HG03159 (cell line): ENCODE measurements around the gene CNNM2.
"Not testable (repeated sequence)": the region's sequence is repeated elsewhere in the genome, so short reads cannot be mapped to it uniquely, and the experiment has no call there.

ENCODE experiments used
- ATAC-seq: cut with Tn5 transposase; IDR thresholded peaks from one replicate; pipeline ENCODE4 v1.9.1; 2021; ENCODE audit warnings: mild to moderate bottlenecking, moderate library complexity; ENCODE audit not compliant: unreplicated experiment

The CNNM2 gene

GRCh38 chr10:102923601-102924000 is 5.5 kb downstream of the CNNM2 start:
- ATAC-seq, result no peak

GRCh38 chr10:102926842-102927241 is 8.7 kb downstream of the CNNM2 start:
- no peak for ATAC-seq

- no peak for ATAC-seq
Measured at GRCh38 chr10:102927311-102928010, 9.4 kb downstream of the CNNM2 start.

- not testable (repeated sequence) for ATAC-seq
Measured at GRCh38 chr10:102928442-102928841, 10.3 kb downstream of the CNNM2 start.

- ATAC-seq, result no peak
Measured at GRCh38 chr10:102930720-102931119, 12.6 kb downstream of the CNNM2 start.

GRCh38 chr10:102931643-102932042 is 13.5 kb downstream of the CNNM2 start:
- ATAC-seq, result no peak

GRCh38 chr10:102935505-102935904 is 17.4 kb downstream of the CNNM2 start:
- no peak for ATAC-seq

- no peak for ATAC-seq
Measured at GRCh38 chr10:102935939-102936605, 18.0 kb downstream of the CNNM2 start.

- no peak for ATAC-seq
Measured at GRCh38 chr10:102941401-102941800, 23.3 kb downstream of the CNNM2 start.

GRCh38 chr10:102945449-102945848 is 27.4 kb downstream of the CNNM2 start:
- no peak for ATAC-seq

GRCh38 chr10:102945962-102946361 is 27.9 kb downstream of the CNNM2 start:
- no peak for ATAC-seq

- no peak for ATAC-seq
Measured at GRCh38 chr10:102946992-102947391, 28.9 kb downstream of the CNNM2 start.

GRCh38 chr10:102948176-102948575 is 30.1 kb downstream of the CNNM2 start:
- ATAC-seq, result no peak

- ATAC-seq, result no peak
Measured at GRCh38 chr10:102948786-102949185, 30.7 kb downstream of the CNNM2 start.

GRCh38 chr10:102949916-102950315 is 31.8 kb downstream of the CNNM2 start:
- no peak for ATAC-seq

- ATAC-seq, result no peak
Measured at GRCh38 chr10:102951316-102951715, 33.2 kb downstream of the CNNM2 start.

- ATAC-seq, result no peak
Measured at GRCh38 chr10:102959360-102959759, 41.3 kb downstream of the CNNM2 start.

GRCh38 chr10:102960157-102960556 is 42.1 kb downstream of the CNNM2 start:
- no peak for ATAC-seq

- no peak for ATAC-seq
Measured at GRCh38 chr10:102962267-102962666, 44.2 kb downstream of the CNNM2 start.

- no peak for ATAC-seq
Measured at GRCh38 chr10:102962951-102963755, 45.1 kb downstream of the CNNM2 start.

- no peak for ATAC-seq
Measured at GRCh38 chr10:102963756-102964025, 45.6 kb downstream of the CNNM2 start.

- ATAC-seq, result not testable (repeated sequence)
Measured at GRCh38 chr10:102964064-102964463, 46.0 kb downstream of the CNNM2 start.
